G401 (cell line): Measurements from ENCODE around the gene LONRF2. TPM values are rescaled to one million over a fixed set of nuclear protein-coding genes. Genes with fewer than 3 reads are reported as not detected.
"Not testable (repeated sequence)": the region's sequence is repeated elsewhere in the genome, so short reads cannot be mapped to it uniquely, and the experiment has no call there.

Experiments used
- DNase-seq: peaks from one replicate; pipeline ENCODE4 v3.0.0-alpha.2; 2015; ENCODE audit warnings: low spot score
- in situ Hi-C: cut with HindIII; loops from 2 replicates; pipeline ENCODE4 v1.10.0; 2016; ENCODE audit warnings: low sequenced_read_pairs, mixed read lengths
- total RNA-seq: library from RNA; depleted of rRNA; stranded (reverse); fragments of >200 nt; shearing (Covaris generic); gene quantifications from 2 replicates; pipeline ENCODE4 v1.2.3, GENCODE V29; 2014

Gene LONRF2
- total RNA-seq, 1 experiment from 2014 or later = not detected

DNA sequence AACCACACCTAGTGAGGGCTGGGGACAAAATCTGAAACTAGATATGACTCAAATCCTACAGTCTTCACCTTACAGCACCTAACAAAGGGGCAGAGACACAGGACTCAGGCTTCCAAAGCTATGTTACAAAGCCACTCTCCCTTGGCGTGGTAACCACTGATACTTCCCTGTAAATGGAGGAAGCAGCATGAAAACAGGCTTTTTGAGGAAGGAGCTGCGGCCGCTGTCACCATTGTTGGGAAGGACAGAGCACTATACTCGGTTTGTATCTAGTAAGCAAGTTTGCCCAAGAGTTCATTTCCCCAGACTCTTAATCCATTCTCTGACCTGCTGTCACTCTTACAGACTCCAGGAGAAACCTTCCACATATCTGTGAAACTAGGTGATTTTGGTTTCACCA, 60.3 kb downstream of the LONRF2 start:
- no peak for DNase-seq
- in situ Hi-C loops = no loop called here

GRCh38 chr2:100260712-100261620, 61.3 kb downstream of the LONRF2 start:
- in situ Hi-C loops = no loop called here
- peak; percentile 92 for DNase-seq

GRCh38 chr2:100259106-100259505, 63.2 kb downstream of the LONRF2 start:
- in situ Hi-C loops = no loop called here
- DNase-seq = no peak

GRCh38 chr2:100257939-100258338, 64.4 kb downstream of the LONRF2 start:
- in situ Hi-C loops = no loop called here
- DNase-seq = peak; percentile 54

GRCh38 chr2:100256849-100257248, 65.5 kb downstream of the LONRF2 start:
- in situ Hi-C loops = no loop called here
- DNase-seq = no peak

- in situ Hi-C loops = no loop called here
- no peak for DNase-seq
Measured at GRCh38 chr2:100256416-100256815, 65.9 kb downstream of the LONRF2 start.

- no peak for DNase-seq
- in situ Hi-C loops = no loop called here
Measured at GRCh38 chr2:100254646-100255210, 67.6 kb downstream of the LONRF2 start.

GRCh38 chr2:100253786-100254185, 68.5 kb downstream of the LONRF2 start:
- in situ Hi-C loops = no loop called here

GRCh38 chr2:100252811-100253698, 69.2 kb downstream of the LONRF2 start:
- DNase-seq = peak; percentile 87
- in situ Hi-C loops = no loop called here

More at GRCh38 chr2:100253786-100254185, 68.5 kb downstream of the LONRF2 start:
- no peak for DNase-seq

GRCh38 chr2:100250645-100251044, 71.7 kb downstream of the LONRF2 start:
- DNase-seq = no peak
- in situ Hi-C loops = no loop called here

DNA sequence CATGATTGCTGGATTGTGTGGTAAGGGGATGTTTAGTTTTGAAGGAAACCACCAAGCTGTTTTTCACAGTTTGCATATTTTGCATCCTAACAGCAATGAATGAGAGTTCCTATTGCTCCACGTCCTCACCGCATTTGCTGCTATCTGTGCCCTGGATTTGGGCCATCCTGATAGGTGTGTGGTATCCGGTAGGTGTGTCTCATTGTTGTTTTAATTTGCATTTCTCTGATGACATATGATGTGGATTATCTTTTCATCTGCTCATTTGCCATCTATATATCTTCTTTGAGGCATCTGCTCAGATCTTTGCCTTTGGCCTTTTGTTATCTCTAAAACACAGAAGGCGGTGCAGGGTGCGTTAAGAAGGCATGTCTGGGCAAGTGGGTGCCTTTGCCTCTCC, 73.3 kb downstream of the LONRF2 start:
- no peak for DNase-seq
- in situ Hi-C loops = no loop called here

DNA sequence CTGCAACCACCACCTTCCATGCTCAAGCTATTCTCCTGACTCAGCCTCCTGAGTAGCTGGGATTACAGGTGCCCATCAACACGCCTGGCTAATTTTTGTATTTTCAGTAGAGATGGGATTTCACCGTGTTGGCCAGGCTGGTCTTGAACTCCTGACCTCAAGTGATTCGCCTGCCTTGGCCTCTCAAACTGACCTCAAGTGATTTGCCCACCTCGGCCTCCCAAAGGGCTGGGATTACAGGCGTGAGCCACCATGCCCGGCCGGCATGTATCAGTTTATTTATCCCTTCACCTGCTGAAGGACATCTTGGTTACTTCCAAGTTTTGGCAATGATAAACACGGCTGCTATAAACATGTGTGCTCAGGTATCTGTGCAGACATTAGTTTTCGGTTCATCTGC, 73.7 kb downstream of the LONRF2 start:
- DNase-seq, in situ Hi-C loops: not testable (repeated sequence)

DNA sequence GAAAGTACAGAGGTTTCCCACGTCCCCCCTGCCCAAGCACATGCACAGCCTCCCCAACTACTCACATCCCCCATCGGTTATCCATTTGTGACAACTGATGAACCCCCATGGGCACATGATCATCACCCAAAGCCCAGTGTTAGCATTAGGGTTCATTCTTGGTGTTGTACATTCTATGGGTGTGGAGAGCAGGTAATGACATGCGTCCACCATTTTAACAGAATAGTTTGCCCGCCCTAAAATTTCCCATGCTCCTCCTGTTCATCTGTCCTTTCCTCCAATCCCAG, 74.3 kb downstream of the LONRF2 start:
- no peak for DNase-seq
- in situ Hi-C loops = no loop called here

DNA sequence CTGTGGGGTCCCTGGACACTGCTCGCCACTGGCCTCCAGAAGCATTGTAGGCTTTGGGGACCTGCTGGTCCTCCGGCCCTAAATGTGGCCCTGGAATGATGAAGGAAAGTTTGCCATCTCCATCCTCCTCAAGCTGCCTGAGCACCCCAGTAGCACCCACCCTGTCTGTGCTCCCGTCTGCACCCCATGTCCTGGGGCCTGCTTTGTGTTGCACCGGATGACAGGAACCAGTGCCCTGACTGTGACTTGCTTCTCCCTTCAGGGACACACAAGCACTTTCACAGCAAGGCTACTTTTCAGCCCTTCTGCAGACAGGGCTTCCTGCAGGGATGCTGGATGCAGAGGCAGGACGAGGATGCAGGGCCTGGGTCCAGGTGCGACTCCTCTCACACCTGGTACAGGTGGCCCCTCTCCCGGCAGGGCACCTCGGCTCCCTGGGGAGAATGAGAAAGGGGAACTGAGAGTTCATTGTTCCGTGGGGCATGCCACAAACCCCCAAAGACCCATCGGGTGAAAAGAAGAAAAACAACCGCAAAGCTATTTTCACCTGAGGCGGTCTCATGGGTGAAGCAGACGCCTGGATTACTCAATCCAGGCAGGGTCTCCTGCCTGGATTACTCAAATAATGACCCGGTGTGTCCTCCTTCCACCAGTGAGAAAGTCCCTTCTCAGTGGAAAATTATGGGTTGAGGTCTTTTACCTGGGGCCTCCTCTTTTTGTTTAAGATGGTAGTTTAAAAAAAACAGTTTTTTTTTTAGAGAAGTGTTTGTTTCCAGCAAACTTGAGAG, 74.9 kb downstream of the LONRF2 start:
- in situ Hi-C loops = no loop called here
- DNase-seq = no peak

DNA sequence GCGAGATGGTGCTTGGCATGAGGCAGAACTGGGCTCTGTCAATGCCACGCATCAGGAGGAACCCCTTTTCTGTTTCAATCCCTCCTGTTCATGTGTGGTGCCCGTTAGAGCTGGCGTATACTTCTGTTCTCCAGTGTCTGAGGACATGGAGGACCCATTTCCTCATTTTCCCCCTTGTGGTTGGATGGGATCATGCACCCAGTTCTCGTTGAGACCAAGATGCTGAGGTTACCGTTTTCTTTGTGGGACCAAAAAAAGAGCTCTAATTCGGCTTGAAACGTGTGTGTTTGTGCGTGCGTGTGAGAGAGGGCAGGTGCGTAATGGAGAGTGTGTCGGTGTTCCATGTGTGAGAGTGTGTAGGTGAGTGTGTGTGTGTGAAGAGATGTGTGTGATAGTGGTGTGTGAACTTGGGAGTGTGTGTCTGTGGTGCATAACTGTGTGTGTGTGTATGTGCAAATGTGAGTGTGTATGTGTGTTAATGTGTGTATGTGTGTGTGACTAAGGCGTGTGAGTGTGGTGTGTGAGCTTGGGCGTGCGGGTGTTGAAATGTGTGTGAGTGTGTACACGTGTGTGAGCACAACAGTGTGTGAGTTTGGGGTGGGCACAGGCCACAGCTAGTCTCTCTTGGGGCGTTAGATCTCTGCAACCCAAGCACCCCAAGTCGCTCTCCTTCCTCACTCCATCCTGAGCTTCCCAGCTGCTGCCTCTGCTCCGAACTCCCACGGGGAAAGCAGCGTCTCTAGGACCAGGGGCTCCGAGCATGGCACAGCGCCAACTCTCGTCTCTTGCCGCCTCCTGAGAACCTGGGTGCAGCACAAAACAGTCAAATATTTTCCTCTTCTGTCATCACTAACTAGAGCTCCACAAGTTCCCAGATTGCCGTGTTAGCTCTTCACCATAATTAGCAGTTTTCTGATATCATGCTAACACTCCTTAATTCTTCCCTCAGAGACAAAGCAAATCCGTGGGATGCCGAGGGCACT, 75.8 kb downstream of the LONRF2 start:
- no peak for DNase-seq
- in situ Hi-C loops = no loop called here

DNA sequence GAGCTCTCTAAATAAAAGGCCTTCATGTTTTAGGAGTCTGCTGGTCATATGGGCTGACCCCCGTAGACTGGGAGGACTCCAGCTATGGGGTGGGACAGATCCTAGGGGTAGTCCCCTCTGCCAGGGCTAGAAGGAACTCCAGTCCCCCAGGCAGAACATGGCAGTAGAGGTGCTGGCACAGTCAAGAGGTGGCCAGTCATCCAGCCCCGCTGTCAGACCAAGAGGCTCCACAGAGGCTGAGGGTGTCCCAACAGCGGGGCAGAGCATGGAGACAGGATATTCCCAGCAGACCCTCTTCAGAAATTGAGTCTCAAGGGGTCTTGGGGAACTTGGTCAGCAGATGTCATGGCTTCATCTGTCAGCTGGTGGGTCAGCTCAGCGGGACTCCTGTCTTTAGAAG, 76.6 kb downstream of the LONRF2 start:
- in situ Hi-C loops = no loop called here
- no peak for DNase-seq

DNA sequence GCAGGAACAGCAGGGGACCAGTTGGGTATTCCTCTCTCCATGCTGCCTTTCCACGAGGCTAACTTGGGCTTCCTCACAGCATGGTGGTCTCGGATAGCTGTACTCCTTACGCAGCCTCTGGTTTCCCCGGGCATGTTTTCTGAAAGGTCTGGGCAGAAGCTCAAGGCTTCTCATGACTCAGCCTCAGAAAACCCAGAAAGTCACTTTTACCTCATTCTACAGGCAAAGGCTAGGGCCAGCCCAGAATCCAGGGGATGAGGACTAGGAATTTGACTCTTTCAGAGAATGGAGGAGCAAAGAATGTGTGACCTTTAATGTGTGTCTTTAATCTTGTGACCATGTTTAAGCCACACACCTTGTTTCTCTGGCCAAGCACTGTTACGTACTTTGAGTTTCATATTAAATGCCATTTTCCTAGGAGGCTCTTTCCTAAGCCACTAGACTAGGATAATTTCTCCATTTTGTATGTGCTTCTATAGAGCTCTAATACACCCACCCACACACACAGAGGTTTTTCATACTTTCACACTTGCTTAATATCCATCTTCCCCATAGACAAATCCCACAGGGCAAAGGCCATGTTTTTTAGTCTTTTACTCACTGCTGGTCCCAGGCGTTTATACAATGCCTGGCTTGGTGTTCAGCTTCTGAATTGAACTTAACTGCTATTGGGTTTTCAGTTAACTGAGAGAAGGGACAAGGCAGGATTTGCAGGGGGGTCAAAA, 77.3 kb downstream of the LONRF2 start:
- in situ Hi-C loops = no loop called here
- DNase-seq = no peak

- in situ Hi-C loops = no loop called here
Measured at GRCh38 chr2:100243631-100244030, 78.7 kb downstream of the LONRF2 start.

More at GRCh38 chr2:100243631-100244030, 78.7 kb downstream of the LONRF2 start:
- DNase-seq = no peak
